VCaP (cell line): ENCODE measurements around the gene HRCT1.

ENCODE experiments used
- H3K27ac ChIP-seq: fragments of 450-650 bp; 2 replicates; pipeline ENCODE4 v1.5.1; 2017
- TF ChIP-seq, protein P1 (sequence below): fragments of 450-650 bp; conservative IDR thresholded peaks from 2 replicates; pipeline ENCODE4 v1.5.1; 2017; ENCODE audit warnings: mild to moderate bottlenecking, moderate library complexity

The HRCT1 gene

DNA sequence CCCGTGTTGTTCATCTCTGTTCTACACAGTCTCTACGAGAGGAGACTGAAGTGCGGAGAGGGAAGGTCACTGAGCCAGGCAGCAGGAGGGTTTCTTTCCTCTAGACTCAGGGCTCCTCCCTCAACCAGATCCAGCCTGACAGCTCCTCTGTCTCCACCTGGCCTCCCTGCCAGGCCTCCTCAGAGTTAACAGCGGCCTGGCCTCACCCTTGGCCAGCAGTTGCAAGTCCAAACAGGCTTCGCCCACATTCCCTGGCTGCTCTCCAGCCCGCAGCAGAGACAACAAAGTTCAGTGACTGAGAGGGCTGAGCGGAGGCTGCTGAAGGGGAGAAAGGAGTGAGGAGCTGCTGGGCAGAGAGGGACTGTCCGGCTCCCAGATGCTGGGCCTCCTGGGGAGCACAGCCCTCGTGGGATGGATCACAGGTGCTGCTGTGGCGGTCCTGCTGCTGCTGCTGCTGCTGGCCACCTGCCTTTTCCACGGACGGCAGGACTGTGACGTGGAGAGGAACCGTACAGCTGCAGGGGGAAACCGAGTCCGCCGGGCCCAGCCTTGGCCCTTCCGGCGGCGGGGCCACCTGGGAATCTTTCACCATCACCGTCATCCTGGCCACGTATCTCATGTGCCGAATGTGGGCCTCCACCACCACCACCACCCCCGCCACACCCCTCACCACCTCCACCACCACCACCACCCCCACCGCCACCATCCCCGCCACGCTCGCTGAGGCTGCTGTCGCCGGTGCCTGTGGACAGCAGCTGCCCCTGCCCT, at the start of gene HRCT1:
Gene HRCT1, plus strand, starts transcription at position 291 of the 768 bp plus-strand sequence. Its CDS starts 86 bp downstream, at position 377.
- peak within 1 kb of the TSS; percentile 48; the same call in 1 of the 2 replicates for H3K27ac ChIP-seq
- TF ChIP-seq, protein P1, sequence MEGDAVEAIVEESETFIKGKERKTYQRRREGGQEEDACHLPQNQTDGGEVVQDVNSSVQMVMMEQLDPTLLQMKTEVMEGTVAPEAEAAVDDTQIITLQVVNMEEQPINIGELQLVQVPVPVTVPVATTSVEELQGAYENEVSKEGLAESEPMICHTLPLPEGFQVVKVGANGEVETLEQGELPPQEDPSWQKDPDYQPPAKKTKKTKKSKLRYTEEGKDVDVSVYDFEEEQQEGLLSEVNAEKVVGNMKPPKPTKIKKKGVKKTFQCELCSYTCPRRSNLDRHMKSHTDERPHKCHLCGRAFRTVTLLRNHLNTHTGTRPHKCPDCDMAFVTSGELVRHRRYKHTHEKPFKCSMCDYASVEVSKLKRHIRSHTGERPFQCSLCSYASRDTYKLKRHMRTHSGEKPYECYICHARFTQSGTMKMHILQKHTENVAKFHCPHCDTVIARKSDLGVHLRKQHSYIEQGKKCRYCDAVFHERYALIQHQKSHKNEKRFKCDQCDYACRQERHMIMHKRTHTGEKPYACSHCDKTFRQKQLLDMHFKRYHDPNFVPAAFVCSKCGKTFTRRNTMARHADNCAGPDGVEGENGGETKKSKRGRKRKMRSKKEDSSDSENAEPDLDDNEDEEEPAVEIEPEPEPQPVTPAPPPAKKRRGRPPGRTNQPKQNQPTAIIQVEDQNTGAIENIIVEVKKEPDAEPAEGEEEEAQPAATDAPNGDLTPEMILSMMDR, result no peak

DNA sequence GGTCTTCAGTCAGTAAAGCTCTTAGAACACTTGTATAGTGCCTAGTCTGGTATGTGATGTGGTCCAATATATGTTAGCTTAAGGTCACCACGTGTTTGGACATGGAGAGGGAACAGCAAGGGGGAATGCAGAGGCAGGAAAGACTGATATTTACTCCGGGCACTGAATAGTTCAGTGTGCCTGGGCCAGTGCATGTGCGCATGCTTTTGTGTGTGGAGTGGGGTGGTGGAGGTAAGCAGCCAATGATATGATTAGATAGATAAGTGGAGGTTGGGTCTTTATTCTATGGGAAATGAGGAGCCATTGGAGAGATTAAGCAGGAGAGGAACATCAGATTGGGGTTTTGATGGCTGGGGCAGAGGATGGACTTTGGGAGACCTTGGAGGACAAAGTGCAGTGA, 49.8 kb upstream of the HRCT1 start:
- no peak overlapping the region for H3K27ac ChIP-seq
- TF ChIP-seq, protein P1, result no peak

DNA sequence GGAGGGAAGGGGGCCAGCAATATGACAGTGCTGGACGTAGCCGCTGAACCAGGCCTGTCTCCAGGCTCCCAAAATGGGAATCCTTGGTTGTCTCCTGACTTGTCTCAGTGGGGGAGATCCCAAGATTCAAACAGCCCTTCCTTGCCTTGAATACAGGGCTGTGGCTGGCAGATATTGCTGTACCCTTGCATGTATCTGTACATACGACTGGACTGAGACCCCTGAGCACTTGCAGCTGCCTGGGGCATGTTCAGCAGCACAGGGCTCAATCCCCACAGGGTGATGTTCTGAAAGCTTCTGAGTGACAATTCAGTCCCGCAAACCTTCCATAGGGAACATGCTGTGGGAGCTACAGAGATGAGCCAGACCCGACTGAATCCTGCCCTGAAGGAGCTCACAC, 49.1 kb upstream of the HRCT1 start:
- H3K27ac ChIP-seq, result no peak overlapping the region
- TF ChIP-seq, protein P1, result no peak

DNA sequence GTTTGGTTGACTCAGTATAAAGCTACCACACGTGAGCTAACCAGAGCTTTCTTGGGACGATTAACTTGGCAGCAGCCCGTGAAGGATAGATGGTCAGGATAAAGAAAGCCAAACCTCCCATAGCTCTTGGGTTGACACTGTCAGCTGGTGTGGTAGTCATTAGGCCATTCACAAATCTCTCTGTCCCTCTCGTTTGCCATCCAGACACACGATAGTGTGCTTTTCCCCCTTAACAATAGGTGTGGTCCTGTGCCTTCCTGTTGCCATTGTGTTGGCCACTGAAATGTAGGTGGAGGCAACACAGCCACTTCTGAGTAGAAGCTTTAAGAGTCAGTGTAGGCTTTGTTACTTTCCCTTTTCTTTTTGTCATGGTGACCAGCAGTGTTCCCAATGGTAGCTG, 47.5 kb upstream of the HRCT1 start:
- TF ChIP-seq, protein P1, result no peak
- no peak overlapping the region for H3K27ac ChIP-seq

DNA sequence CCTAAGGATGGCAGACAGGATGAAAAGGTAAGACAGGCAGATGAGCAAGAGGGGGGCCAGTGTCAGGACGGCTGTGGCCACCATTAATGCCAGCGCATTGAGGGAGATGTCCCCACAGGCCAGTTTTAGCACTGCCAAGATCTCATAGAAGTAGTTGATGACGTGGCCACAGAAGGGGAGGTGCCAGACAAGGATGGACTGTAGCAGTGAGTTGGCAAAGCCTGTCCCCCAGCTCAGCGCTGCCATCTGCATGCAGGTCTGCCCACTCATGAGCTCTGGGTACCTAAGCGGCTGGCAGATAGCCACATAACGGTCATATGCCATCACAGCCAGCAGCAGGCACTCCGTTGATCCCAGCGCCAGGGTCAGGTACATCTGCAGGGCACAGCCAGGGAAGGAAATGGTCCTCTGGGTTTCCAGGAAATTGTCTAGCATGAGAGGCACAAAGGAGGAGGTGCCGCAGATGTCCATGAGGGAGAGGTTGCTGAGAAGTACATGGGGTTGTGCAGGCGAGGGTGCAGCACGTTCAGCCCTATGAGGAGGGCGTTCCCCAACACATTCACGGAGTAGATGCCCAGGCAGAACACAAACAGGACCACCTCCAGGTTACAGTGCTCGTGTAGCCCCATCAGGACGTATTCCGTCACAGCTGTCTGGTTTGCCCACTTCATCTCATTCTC, 46.6 kb upstream of the HRCT1 start:
- H3K27ac ChIP-seq, result no peak overlapping the region
- TF ChIP-seq, protein P1, result no peak

DNA sequence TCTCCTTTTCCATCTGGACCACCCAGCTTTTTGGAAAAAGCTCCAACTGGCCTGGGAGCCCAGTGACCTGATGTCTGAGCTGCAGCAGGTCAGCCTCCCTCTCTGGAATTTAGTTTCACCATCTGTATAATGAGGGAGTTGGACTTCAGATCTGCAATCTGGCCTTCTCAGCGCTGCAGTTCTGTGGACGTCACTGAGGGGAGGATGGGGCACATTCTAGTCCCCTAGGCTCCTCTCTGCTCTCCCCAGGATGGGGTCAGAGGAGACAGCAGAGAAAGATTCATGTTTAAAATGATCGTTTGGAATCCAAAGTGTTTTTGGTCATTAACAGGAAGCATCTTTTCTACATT, 46.0 kb upstream of the HRCT1 start:
- H3K27ac ChIP-seq, result no peak overlapping the region
- TF ChIP-seq, protein P1, result no peak

DNA sequence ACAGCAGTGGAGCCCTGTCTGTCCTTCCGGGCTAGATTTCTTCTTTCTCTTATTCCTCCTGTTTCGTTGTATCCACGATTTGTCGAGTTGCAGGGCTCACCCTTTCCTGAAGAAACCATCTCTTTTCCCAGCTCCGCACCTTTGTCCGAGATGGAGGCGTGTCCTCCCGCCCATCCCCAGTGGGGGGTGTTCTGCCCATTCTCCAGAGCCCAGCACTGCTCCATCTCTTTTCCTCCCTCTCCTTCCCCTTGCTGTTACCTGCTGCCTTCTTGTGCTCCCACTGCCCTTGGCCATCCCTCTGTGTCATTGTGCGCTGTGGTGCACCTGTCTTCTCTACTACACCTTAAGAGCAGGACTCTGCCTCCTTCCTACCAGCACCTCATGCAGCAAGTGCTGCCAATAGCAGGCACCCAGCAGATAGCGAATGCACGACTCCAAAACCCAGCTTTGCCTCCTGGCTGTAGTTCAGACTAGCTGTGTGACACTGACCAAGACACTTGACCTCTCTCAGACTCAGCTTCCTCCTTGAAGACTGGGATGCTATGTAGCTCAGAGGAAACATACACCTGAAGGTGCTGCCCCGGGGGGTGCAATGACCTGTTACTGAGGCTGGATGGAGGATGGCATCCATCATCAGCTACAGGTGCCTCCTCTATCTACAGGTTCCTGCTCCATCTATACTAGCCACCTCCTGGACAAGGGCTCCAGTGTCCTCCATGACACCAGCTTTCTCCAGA, 44.7 kb upstream of the HRCT1 start:
- TF ChIP-seq, protein P1, result no peak
- no peak overlapping the region for H3K27ac ChIP-seq
